Activated CD8-positive, alpha-beta memory T cell treated with anti-CD3 and anti-CD28 coated beads, Interleukin-2, amount 50 U/mL, for 48 hours (primary cell): ENCODE results near the gene ARVCF.

ENCODE experiments used
- DNase-seq: peaks from one replicate; pipeline ENCODE4 v3.0.0-alpha.2; 2020

The ARVCF gene

DNA sequence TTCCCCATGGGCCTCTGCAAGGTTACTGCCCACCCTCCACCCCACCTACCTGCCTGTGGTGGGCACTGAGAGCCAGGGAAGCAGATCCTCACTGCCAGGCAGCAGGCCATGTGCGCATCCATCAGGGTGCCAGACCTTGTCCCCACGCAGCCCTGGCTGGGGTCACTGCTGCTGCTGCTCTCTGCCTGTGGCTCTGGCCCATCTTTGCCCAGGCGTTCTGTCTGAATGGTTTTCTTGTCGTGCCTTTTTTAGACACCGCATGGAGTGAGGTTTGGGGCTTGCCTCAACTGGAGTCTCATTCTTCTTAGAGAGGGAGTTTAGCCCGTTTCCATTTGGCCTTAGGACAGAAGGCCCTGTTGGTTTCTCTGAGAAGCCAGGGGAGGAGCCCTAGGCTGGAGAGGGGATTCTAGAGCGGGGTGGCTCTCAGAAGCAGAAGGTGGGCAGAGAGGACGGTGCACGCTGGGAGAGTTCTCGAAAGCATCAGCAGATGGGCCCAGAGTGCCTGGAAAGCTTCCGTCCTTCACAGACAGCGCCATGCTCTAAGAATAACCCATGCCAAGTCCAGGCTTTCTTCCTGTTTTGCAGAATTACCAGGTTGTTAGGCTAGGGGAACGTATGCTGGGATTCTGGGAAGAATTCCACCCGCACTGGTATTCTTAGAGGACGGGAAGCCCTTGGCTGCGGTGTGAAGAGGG, 12.4 kb upstream of the ARVCF start:
- DNase-seq = no peak

DNA sequence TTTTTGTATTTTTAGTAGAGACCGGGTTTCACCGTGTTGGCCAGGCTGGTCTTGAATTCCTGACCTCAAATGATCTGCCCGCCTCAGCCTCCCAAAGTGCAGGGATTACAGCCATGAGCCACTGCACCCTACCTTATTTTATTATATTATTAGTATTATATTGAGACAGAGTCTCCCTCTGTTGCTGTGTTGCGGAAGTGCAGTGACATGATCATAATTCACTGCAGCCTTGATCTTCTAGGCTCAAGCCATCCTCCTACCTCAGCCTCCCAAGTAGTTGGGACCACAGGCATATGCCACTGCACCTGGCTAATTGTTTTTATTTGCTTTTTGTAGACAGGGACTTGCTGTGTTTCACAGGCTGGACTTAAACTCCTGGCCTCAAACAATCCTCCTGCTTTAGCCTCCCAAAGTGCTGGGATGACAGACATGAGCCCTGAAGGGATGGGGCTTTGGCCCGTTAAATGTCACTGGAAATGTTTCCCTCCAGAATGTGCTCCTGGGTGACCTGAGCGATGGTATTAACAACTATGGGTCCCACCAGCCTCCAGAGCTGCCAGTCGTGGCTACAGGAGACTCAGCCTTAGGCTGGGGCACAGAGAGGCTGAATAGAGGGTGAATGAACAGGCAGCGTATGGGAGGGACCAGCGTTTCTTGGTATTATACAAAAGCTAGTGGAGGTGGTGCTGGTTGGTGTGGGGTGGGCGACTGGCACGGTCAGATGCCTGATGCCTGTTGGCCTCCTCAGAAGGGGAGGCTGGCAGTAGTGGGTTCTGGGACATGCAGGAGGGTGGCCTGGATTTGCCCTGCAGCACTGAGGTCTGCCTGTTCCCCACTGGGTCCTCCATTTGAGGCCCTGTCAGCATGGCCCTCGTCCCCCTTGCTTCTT, 11.6 kb upstream of the ARVCF start:
- no peak for DNase-seq

DNA sequence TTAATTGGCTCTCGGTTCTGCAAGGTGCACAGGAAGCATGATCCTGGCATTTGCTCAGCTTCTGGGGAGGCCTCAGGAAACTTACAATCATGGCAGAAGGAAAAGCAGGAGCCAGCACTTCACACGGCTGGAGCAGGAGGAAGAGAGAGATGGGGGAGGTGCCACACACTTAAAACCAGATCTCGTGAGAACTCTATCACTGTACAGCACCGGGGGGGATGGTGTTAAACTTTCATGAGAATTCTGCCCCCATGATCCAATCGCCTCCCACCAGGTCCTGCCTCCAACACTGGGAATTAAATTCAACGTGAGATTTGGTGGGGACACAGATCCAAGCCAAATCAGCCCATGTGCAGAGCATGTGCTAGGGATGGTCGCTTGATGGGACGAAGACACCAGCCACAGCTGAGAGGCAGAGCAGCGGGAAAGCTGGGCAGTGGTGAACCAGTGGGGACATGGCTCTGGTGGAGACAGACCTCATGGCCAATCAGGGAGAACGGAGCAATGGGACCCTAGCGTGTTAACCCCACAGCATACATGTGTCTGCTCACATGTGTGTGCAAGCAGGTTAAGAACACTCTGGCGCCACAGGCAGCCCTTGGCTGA, 10.5 kb upstream of the ARVCF start:
- no peak for DNase-seq

DNA sequence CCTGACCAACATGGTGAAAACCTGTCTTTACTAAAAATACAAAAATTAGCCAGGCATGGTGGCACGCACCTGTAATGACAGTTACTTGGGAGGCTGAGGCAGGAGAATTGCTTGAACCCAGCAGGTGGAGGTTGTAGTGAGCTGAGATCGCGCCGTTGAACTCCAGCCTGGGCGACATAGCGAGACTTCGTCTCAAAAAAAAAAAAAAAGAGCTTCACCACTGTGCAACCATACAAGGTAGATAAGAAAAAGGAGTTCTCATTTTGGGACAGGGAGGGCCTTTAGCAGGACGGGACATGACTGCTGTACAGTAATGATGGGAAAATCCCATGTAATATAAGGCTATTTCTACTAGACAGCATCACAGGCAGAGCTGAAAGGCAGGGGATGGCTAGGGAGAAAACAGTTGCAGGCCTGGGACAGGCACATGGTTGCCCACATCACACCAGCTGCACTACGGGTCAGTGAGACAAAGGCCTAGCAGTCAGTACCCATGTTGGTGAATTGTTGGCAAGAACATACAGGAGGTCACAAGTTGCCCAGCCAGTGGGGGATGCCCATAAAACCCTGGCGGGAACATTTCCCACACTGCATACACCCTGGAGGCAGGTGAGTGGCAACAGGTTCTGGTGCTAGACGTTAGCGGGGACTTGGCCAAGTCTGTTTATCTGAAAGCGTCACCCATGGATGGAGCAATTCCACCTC, 9.7 kb upstream of the ARVCF start:
- DNase-seq = no peak

DNA sequence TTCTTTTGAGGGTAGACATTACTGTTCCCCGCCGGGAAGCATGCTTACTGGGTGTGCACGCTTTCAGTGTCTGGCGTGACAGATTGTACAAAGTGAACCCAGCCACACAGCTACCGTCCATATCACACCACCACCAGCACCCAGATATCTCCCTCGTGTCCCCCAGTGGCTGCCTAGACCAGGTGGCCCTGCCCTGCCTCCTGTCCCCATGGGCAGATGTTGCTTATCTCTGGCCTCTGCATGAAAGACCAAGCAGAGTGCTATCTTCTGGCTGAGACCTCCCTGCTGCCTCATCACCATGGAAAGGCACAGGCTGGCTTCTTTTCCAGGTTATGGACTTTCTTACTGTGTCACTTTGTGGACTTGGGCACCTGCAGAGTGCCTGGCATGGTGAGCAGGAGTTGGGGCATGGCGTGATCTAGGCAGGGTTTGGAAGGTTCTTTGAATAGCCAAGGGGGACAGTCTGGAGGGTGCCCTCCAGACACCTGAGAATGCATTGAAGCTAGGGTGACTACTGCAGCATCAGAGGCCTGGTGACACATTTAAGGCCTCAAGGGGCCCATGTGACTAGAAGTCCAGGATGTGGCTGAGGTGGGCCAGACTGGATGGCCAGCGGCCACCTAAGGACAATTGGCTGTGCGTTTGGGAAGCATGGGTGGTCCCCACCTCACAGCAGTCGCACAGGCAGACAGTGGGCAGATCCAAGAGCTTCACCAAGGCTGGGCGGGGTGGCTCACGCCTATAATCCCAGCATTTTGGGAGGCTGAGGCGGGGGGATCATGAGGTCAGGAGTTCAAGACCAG, 9.0 kb upstream of the ARVCF start:
- no peak for DNase-seq

DNA sequence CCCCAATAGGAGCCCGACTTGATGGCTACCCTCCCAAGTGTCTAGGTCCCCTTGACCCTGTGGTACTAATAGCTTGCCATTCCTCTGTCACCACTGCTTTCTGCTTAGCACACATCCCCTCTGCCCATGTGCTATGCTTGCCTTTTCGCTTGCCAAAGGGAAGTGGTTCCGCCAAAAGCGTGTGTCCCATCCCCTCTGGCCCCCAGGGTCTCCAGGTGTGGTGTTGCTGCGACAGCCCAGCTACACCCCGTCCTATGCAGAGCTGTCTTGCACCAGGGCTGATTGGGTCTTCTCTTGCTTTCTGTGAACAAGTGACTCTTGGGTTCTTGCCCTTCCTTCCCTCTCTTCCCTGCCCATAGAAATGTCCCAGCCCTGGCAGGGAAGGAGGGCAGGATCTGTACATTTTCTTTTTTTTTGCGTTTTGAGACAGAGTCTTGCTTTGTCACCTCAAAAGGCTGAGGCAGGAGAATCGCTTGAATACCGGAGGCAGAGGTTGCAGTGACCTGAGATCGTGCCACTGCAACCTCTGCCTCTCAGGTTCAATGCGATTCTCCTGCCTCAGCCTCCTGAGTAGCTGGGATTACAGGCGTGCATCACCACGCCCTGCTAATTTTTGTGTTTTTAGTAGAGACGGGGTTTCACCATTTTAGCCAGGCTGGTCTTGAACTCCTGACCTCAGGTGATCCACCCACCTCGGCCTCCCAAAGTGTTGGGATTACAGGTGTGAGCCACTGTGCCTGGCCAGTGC, 8.2 kb upstream of the ARVCF start:
- no peak for DNase-seq

DNA sequence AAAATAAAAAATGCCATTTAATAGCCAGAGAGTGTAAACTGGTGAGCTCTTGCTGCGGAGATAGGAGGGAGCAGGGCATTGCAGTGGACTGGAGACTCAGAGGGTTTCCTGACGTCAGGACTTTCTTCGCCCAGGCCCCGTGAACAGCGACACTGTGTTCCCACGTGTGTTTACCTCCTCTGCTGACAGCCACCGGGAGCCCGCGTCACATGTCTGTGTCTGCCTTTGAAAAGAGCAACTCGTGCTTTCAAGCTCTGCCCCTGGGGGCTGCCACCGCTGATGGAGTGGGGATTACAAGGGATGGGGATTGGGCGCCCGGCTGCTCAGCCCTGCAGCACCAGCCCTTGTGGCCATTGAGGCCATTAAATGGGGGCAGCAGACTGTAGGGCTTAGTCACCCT, 7.6 kb upstream of the ARVCF start:
- no peak for DNase-seq

DNA sequence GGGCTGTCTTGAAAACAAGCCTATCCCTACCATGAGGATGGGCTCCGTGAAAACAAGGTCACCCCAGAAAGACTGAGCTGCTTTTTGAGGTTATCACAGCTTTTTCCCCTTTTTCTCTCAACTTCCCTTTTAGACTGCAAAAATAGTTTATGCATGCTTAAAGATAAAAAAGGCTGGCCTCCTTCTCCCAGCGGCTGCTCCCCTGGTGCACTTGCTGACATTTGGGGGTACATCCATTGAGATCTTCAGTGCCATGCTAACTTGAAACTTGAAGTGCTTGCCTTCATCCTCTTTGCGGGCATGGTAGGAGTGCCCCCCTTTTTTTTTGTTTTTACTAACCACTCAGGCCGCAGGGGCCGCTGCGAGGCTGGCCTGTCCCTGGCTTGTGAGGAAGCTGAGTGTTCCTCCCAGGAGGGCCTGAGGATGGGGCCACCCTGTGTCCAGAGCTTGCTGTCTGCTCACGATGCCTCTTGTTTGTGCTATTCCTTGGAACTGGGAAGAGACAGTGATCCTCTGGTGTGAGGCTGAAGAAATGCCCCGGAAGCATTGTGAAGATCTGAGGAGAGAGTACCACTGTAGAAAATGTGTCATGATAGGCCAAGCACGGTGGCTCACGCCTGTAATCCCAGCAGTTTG, 6.5 kb upstream of the ARVCF start:
- no peak for DNase-seq

DNA sequence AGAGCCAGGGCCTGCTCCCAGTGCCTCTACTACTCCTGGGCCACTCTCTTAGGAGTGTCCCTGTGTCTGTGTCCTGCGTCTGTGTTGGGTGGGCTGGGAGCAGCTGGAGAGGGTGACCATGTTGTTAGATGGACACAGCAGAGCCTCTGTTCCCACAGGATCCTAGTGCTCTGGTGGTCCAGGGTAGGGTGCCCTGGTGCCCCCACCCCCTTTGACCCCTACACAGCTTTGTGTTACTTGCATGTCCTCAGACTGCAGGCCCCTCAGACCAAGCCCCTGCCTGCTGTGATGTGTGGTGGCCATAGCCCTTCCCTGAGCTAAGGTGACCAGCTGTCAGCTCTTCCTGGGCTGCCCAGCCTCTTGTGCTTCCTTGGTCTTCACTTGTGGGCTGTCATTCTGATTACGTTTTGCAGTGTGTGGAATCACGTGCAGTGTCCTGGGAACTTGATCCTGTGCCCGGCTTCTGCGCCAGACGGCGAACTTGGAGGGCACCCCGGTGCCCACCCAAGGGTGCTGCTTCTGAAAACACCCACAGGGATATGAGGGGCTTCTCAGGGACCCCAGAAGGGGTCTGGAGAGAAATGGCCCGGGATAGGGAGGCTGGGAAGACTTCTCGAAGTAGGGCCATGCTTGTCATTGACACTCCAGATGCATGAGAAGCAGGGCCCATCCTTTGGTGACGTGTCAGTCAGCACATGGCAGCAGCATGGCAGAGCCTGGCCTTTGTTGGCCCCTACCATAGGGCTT, 5.8 kb upstream of the ARVCF start:
- no peak for DNase-seq

DNA sequence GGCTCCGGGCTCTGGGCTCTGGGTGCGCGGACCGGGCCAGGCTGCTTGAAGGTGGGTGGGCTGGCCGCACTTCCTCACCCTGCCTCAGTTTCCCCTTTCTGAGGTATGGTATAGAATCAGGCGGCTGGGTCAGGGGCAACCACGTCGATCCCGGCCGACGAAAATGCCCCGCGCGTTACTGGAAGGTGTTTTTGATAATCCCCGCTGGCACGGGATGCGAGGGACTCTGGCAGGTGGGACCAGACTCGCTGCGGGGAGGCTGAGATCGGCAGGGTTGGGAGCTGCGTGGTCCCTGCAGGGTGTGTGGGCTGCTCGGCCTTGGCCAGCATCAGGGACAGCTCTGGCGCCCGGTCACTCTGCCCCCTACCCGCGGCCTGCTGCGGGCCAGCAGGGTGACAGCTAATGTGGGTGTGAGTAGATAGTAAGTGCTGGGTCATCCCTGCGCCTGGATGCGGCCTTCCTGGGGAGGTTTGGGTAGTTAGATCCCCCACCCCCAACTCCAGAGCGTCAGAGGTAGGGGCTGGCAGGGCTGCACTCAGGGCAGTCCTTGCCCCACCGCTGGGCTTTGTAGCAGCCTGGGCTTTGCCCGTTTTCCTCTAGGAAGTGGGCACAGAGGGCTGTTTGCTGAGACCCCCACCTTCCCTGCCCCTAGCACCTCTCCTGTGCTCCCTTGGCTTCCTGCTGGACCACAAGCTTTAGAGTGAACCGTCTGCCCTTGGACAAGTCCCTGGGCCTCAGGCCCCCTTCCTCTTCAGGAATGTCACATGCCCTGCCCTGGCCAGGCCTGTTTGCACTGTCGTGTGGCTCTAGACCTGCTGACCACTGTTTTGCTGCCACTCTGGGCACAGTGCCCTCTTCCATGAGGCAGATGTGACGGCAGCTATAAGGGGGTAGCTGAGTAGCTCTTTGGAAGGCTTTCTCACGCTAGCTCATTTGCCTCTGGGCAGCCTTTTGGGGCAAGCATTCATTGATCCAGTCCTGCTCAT, 4.9 kb upstream of the ARVCF start:
- DNase-seq = no peak

DNA sequence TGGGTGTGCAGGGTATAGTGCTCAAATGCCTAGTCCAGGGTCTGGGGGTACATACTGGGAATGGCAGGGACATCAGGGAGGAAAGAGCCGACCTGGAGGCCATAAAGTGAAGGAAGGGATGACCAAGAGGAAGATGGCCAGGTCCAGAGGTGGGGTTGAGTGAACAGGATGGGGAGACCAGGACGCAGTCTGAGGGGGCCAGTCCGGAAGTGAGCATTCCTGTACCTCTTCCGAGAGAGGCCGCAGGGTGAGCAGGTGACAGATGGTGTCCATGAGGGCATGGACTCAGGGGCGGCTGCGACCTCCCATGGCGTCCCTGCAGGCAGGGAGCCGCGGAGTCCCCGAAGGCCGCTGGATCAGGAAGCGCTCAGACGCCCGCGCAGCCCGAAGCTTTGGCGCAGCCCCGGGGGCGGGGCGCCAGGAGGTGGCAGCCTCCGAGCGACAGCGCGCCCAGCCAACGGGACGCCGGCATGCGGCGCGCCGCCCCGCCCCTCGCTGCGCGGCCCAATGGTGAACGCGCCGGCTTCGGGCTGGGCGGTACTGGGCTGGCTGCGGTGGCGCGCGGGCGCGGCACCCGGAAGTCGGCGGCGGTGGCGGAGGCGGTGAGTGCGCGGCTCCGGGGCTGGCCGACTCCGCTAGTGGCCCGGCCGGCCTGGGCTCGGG, 4.0 kb upstream of the ARVCF start, which contains the start of gene TANGO2:
Gene TANGO2 (plus strand): TSS at position 578 of the 663 bp plus-strand sequence. CDS start 15,689 bp downstream, outside the sequence.
- peak; percentile 97 for DNase-seq

DNA sequence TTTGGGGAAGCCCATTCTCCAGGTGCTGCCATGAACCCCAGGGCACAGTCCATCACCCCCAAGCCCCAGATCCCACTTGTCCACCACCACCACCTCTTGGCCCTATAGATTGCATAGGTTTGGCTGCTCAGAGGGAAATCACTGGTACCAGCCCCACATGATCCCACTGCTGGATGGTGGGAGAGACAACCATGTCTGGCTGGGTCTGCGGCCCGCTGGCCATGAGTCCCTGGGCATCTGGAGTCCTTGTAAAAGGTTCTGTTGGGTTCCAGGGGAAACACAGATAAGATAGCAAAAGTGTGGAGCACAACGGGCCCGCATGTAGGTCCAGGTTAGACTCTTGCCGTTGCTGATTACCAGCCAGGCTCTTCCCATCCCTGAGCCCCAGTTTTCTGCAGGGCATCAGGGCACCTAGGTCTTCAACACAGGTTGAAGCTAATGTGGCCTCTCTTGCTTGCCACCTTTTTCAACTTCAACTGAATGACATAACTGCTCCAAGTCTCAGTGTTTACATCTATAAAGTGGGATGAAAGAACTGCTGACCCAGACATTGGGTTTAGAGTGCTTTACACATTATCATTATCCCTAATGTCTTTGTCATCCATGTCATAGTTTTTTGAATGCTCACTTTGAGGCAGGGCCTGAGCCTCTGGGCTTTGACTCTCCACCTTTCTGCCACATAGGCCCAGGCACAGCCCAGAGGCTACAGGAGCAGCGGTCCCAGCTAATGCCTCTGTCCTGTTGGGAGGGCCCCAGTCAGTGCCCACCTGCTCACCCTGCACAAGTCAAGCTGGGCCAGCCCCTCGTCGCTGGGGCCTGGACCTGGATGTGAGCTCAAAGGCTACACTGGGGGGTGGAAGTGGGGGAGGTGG, 3.3 kb upstream of the ARVCF start:
- DNase-seq = no peak

DNA sequence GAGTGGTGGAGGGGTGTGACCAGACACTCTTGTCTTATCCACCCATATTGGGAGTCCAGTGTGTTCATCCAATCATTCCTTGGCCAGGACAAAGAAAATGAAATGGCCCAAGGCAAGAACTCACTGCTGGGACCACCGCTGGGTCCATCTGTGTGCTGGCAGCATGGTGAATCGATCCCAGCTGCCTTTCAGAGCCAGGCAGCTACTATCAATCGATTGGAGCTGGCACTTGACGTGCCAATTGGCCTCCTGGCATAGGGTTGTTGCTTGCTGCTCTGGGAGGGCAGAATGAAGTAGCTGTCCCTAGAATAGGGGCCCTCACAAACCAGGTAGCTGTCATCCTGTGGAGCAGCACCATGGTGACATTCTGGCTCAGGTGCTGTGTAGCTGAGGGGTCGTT, 1.4 kb upstream of the ARVCF start:
- no peak for DNase-seq

DNA sequence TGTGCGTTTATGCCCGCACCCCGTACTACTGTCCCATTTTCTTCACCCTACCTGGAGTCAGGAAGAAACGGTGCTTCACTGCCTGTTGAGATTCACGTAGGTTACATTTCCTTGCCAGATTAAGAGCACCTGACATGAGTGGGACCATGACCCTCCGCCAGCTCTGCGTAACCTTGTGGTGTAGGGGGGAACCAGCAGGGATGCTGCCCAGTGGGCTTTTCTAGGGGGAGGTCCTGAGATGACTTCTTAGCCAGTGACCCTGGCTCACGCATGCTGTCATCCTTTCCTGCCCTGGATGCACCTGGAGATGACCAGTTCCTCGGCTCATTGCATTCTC, 967 bp upstream of the ARVCF start:
- no peak for DNase-seq

DNA sequence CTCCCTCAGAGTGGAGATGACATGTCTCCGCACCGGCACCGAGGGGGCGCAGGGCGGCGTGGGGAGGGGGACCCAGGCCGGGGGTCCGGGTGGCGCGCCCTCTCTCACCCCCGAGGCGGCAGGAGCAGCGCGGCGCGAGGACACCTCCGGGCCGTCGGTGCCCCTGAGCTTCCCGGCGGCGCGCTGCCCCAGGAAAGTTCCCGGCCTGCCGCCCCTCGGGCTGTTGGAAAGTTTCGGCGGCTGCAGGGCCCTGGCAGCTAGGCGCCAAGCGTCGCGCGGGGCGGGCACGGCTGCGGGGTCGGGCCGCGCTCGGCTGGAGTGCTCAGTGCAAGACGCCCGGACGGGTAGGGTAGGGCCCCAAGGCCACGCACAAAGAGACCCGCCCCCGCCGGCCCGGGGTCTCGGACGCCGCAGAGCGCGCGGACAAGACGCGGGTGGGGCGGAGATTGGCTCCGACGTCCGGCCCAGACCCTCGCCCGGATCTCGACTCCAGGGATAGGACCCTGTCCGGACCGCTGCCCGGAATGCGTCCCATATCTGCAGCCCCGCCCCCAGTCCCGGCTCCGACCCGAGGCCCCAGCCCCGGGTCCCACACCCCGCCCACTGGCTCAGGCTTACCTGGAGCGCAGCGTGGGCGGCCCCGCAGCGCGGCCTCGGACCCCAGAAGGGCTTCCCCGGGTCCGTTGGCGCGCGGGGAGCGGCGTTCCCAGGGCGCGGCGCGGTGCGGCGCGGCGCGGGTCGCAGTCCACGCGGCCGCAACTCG, 471 bp downstream of the ARVCF start:
- peak; percentile 70 for DNase-seq

DNA sequence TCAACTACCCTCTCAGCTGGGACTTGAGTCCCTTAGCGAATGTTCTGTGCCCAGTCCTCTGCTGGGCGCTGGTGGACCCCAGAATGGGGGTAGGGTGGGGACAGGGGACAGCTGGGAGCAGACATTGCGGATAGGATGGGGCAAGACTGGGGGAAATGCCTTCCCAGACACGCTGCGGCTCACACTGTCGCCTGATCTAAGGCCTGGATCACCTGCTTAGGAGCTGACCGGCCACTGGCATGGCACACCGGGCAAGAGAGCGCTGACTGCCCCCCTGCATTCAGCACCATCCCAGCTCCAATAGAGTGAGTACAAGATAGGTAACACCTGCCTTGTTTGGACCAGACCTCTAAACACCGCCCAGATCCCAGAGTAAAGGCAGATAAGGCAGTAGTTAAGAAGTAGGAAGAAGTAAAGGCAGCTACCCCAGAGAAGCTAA, 1.4 kb downstream of the ARVCF start:
- no peak for DNase-seq
